GM08714 (cell line): ENCODE results near the gene CMTM2.
"Not testable (repeated sequence)": the region's sequence is repeated elsewhere in the genome, so short reads cannot be mapped to it uniquely, and the experiment has no call there.

Experiments used
- H3K4me3 ChIP-seq: fragments of 200-500 bp; sonication (Bioruptor generic); 2 replicates; pipeline ENCODE4 v1.5.1; 2014; ENCODE audit warnings: mild to moderate bottlenecking, low read length, inconsistent platforms
- ZNF274 ChIP-seq: IDR thresholded peaks from 2 replicates; pipeline ENCODE4 v1.6.1; 2012; ENCODE audit warnings: mild to moderate bottlenecking, low read depth, low read length

The CMTM2 gene

GRCh38 chr16:66603537-66604375, 24.5 kb downstream of the CMTM2 start:
- no peak for TF ChIP-seq ZNF274
- H3K4me3 ChIP-seq: peak overlapping the region; percentile 52; the same call in 1 of the 2 replicates

GRCh38 chr16:66604376-66605176, 25.3 kb downstream of the CMTM2 start, which contains the start of gene CMTM3:
Gene CMTM3, plus strand, starts transcription at chr16:66604704. Its CDS starts 102 bp downstream, at chr16:66604806.
- H3K4me3 ChIP-seq: peak within 1 kb of the TSS; percentile 52
- no peak for TF ChIP-seq ZNF274

- no peak for TF ChIP-seq ZNF274
Observed at GRCh38 chr16:66605177-66605978, 26.1 kb downstream of the CMTM2 start.

GRCh38 chr16:66605979-66606751, 26.9 kb downstream of the CMTM2 start:
- TF ChIP-seq ZNF274: no peak
- peak overlapping the region; percentile 52 for H3K4me3 ChIP-seq

More at GRCh38 chr16:66605177-66605978, 26.1 kb downstream of the CMTM2 start:
- peak overlapping the region; percentile 52 for H3K4me3 ChIP-seq

GRCh38 chr16:66608241-66609138, 29.2 kb downstream of the CMTM2 start:
- no peak for TF ChIP-seq ZNF274
- no peak overlapping the region for H3K4me3 ChIP-seq

- TF ChIP-seq ZNF274: no peak
- no peak overlapping the region for H3K4me3 ChIP-seq
Observed at GRCh38 chr16:66609139-66609510, 29.9 kb downstream of the CMTM2 start.

- no peak for TF ChIP-seq ZNF274
Observed at GRCh38 chr16:66610111-66610820, 31.0 kb downstream of the CMTM2 start.

GRCh38 chr16:66611911-66612310, 32.6 kb downstream of the CMTM2 start:
- H3K4me3 ChIP-seq: not testable (repeated sequence)

More at GRCh38 chr16:66610111-66610820, 31.0 kb downstream of the CMTM2 start:
- no peak overlapping the region for H3K4me3 ChIP-seq

GRCh38 chr16:66612422-66612821, 33.2 kb downstream of the CMTM2 start:
- TF ChIP-seq ZNF274: no peak
- no peak overlapping the region for H3K4me3 ChIP-seq

- no peak for TF ChIP-seq ZNF274
- H3K4me3 ChIP-seq: no peak overlapping the region
Observed at GRCh38 chr16:66614161-66614802, 35.0 kb downstream of the CMTM2 start.

GRCh38 chr16:66616169-66616568, 36.9 kb downstream of the CMTM2 start:
- no peak for TF ChIP-seq ZNF274
- H3K4me3 ChIP-seq: no peak overlapping the region
